ENCODE results near the gene MED13L. TPM values are rescaled to one million over a fixed set of nuclear protein-coding genes. Genes with fewer than 3 reads are reported as not detected.
A peak's percentile ranks its signal among the peaks of the same experiment; 100 is the strongest.

Gene MED13L
- total RNA-seq, 1 donor from 2014 or later: 89.0 TPM

DNA sequence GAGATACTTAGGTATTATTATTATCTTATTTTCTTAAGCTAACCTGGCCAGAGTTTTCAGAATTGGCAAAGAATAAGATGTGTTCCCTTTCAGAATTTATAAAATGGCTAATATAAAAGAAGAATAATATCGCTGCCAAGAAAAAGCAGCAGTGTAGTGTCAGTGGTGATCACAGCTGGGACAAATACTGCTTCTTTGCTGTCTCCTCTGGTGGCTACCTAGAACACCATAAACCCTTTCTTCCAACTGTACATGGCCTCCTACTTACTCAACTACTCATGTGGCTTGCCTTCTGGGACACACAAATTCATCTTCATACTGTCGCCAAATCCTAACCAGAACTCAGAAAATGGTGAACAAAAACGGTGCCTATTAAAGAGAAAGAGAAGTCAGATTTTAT, 72.7 kb downstream of the MED13L start:
- DNase-seq (ENCODE audit: low read depth, low spot score): no peak
- TF ChIP-seq, protein P1, sequence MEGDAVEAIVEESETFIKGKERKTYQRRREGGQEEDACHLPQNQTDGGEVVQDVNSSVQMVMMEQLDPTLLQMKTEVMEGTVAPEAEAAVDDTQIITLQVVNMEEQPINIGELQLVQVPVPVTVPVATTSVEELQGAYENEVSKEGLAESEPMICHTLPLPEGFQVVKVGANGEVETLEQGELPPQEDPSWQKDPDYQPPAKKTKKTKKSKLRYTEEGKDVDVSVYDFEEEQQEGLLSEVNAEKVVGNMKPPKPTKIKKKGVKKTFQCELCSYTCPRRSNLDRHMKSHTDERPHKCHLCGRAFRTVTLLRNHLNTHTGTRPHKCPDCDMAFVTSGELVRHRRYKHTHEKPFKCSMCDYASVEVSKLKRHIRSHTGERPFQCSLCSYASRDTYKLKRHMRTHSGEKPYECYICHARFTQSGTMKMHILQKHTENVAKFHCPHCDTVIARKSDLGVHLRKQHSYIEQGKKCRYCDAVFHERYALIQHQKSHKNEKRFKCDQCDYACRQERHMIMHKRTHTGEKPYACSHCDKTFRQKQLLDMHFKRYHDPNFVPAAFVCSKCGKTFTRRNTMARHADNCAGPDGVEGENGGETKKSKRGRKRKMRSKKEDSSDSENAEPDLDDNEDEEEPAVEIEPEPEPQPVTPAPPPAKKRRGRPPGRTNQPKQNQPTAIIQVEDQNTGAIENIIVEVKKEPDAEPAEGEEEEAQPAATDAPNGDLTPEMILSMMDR (conservative IDR thresholded peaks at IDR 0.05): no peak
- Mint-ChIP-seq H3K27ac (ENCODE audit: unreplicated experiment) (no peak overlapping the region), H3K9me3 (no peaks in the 10 kb centered on the region), H3K27me3 (ENCODE audit: low read depth) (no peaks in the 10 kb centered on the region), H3K36me3 (ENCODE audit: low read depth) (no peaks in the 10 kb centered on the region), H3K4me1 (peaks cover 27% of the 10 kb centered on the region), H3K4me3 (no peak overlapping the region)

DNA sequence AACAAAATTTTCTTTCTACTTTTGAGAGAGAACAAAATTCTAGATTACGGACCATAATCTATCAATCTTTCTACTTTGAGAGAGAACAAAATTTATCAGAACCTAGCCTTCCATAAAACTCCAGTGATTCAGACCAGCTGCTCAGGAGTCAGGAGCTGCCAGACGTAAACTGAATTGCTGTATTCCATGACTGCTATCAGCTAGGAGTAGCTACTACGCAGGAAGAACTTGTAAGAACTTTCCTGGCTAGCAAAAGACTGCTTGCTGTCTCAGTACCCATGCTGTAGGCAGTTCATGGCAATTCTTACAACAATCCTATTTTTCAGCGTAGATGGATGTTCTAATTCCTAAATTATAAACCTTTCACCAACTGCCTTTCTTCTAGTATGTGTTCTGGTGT, 73.3 kb downstream of the MED13L start:
- TF ChIP-seq, protein P1 (conservative IDR thresholded peaks at IDR 0.05): no peak
- H3K27me3 Mint-ChIP-seq (ENCODE audit: low read depth): no peaks in the 10 kb centered on the region
- no peaks in the 10 kb centered on the region for H3K36me3 Mint-ChIP-seq (ENCODE audit: low read depth)
- H3K4me3 Mint-ChIP-seq: no peak overlapping the region
- H3K27ac Mint-ChIP-seq (ENCODE audit: unreplicated experiment): peak overlapping the region; percentile 7
- DNase-seq (ENCODE audit: low read depth, low spot score): no peak
- H3K9me3 Mint-ChIP-seq: no peaks in the 10 kb centered on the region
- H3K4me1 Mint-ChIP-seq: peaks cover 27% of the 10 kb centered on the region

DNA sequence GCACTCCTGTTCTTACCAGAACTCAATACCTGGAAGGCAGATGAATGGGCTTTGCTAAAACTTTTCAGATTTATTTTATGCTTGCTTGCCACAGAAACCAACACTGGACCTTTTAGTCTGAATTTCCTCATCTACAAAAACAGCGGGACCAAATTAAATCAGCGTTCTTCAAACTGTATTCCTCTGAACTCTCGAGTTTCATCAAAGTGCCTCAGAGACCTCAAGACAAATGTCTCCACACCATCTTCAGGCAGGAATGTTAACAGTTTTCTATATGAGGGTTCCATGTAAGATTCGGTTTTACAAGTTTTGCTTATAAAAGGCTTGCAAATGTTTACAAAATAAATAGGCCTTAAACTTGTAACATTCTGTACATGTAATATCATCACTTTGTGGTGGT, 74.6 kb downstream of the MED13L start:
- TF ChIP-seq, protein P1 (conservative IDR thresholded peaks at IDR 0.05): peak; percentile 18
- peaks cover 37% of the 10 kb centered on the region for H3K4me1 Mint-ChIP-seq
- H3K36me3 Mint-ChIP-seq (ENCODE audit: low read depth): no peaks in the 10 kb centered on the region
- no peaks in the 10 kb centered on the region for H3K9me3 Mint-ChIP-seq
- no peaks in the 10 kb centered on the region for H3K27me3 Mint-ChIP-seq (ENCODE audit: low read depth)
- H3K27ac Mint-ChIP-seq (ENCODE audit: unreplicated experiment): no peak overlapping the region
- DNase-seq (ENCODE audit: low read depth, low spot score): no peak
- no peak overlapping the region for H3K4me3 Mint-ChIP-seq

DNA sequence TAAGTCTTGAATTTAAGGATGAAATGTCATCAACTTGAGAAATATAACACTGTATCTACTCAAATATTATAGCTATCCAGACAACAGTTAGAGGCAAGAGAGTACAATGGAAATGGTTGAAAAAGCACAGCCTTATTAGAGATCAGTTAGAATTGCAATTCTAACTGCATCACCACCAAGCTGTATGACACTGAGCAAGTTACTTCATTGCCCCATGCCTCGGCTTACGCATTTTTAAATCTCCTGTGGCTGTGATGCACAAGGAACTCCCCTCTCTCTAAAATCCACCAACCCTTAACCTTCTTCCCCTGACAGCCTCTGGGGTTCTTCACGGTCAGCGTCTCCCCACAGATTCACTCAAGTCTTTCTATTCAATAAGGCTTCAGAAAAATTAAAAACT, 75.1 kb downstream of the MED13L start:
- Mint-ChIP-seq H3K27me3 (ENCODE audit: low read depth) (no peaks in the 10 kb centered on the region), H3K4me1 (peaks cover 37% of the 10 kb centered on the region), H3K27ac (ENCODE audit: unreplicated experiment) (peak overlapping the region; percentile 68)

DNA sequence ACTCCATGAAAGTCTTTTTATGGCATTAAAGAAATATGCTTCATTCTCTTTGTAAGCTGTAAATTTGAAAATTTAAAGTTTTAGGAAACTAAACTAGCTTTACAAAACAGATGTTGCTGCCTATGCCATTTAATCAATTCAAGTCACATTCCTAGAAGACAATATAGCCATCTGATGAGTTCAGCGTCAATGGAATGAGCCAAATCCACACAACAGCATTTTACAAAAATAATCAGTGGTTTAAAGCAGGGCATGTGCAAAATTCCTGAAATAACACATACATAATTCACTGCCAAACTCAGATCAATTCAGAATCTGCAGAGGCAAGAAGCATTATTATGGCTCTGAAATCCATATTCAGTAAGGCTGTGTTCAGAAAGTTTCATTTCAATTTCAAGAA, 75.6 kb downstream of the MED13L start:
- Mint-ChIP-seq H3K27ac (ENCODE audit: unreplicated experiment) (no peak overlapping the region), H3K36me3 (ENCODE audit: low read depth) (no peaks in the 10 kb centered on the region)

More for the DNA sequence above, 75.1 kb downstream of the MED13L start:
- TF ChIP-seq, protein P1 (conservative IDR thresholded peaks at IDR 0.05): no peak
- Mint-ChIP-seq H3K4me3 (no peak overlapping the region), H3K9me3 (no peaks in the 10 kb centered on the region), H3K36me3 (ENCODE audit: low read depth) (no peaks in the 10 kb centered on the region)
- no peak for DNase-seq (ENCODE audit: low read depth, low spot score)

More for the DNA sequence above, 75.6 kb downstream of the MED13L start:
- TF ChIP-seq, protein P1 (conservative IDR thresholded peaks at IDR 0.05): no peak
- DNase-seq (ENCODE audit: low read depth, low spot score): no peak
- H3K27me3 Mint-ChIP-seq (ENCODE audit: low read depth): no peaks in the 10 kb centered on the region
- H3K9me3 Mint-ChIP-seq: no peaks in the 10 kb centered on the region
- H3K4me1 Mint-ChIP-seq: peaks cover 36% of the 10 kb centered on the region
- no peak overlapping the region for H3K4me3 Mint-ChIP-seq

All from neural crest cell (in vitro differentiated cells).